OCI-LY1 (cell line): ENCODE data around the gene IVNS1ABP.

Experiments
- H2AFZ ChIP-seq: fragments of 200-600 bp; sonication (generic), shearing (Covaris generic); 2 replicates; pipeline ENCODE4 v1.6.0; 2014; ENCODE audit warnings: antibody characterized with exemption, mild to moderate bottlenecking, low read length
- H3F3A ChIP-seq: fragments of 200-600 bp; sonication (generic), shearing (Covaris generic); 2 replicates; pipeline ENCODE4 v1.6.0; 2014; ENCODE audit warnings: mild to moderate bottlenecking, antibody characterized with exemption, low read length, moderate library complexity; ENCODE audit not compliant: insufficient read depth
- H3K27ac ChIP-seq: fragments of 200-600 bp; sonication (generic); 2 replicates; pipeline ENCODE4 v1.5.1; 2014; ENCODE audit warnings: low read length, mixed run types, mild to moderate bottlenecking, low read depth; ENCODE audit not compliant: poor library complexity, severe bottlenecking
- H3K27me3 ChIP-seq: fragments of 200-600 bp; sonication (generic); 2 replicates; pipeline ENCODE4 v1.6.0; 2014; ENCODE audit warnings: antibody characterized with exemption, mild to moderate bottlenecking, low read length, moderate library complexity; ENCODE audit not compliant: insufficient read depth
- H3K36me3 ChIP-seq: fragments of 200-600 bp; sonication (generic); 2 replicates; pipeline ENCODE4 v1.6.1; 2014; ENCODE audit warnings: mild to moderate bottlenecking, antibody characterized with exemption, low read length, moderate library complexity, mixed read lengths; ENCODE audit not compliant: insufficient read depth
- H3K4me1 ChIP-seq: fragments of 200-600 bp; sonication (generic); 2 replicates; pipeline ENCODE4 v1.5.1; 2014; ENCODE audit warnings: mild to moderate bottlenecking, low read length, moderate library complexity; ENCODE audit not compliant: insufficient read depth, severe bottlenecking
- H3K4me2 ChIP-seq: fragments of 200-600 bp; sonication (generic), shearing (Covaris generic); 2 replicates; pipeline ENCODE4 v1.6.1; 2014; ENCODE audit warnings: low read length
- H3K4me3 ChIP-seq: fragments of 200-600 bp; sonication (generic); 2 replicates; pipeline ENCODE4 v1.5.1; 2014; ENCODE audit warnings: low read length, low read depth, mild to moderate bottlenecking, mixed read lengths; ENCODE audit not compliant: poor library complexity, severe bottlenecking
- H3K79me2 ChIP-seq: fragments of 200-600 bp; shearing (Covaris generic); 2 replicates; pipeline ENCODE4 v1.6.1; 2016; ENCODE audit warnings: mixed run types, low read length, mixed read lengths; ENCODE audit not compliant: insufficient read depth
- H3K9ac ChIP-seq: fragments of 200-600 bp; sonication (generic), shearing (Covaris generic); 2 replicates; pipeline ENCODE4 v1.6.1; 2014; ENCODE audit warnings: mild to moderate bottlenecking, low read length, mixed read lengths
- H3K9me2 ChIP-seq: fragments of 200-600 bp; sonication (generic), shearing (Covaris generic); 2 replicates; pipeline ENCODE4 v1.6.1; 2014; ENCODE audit warnings: low read depth, mild to moderate bottlenecking, low read length, mixed read lengths
- H3K9me3 ChIP-seq: fragments of 200-600 bp; shearing (Covaris generic); 2 replicates; pipeline ENCODE4 v1.6.1; 2014; ENCODE audit warnings: low read length, mixed read lengths
- H4K20me1 ChIP-seq: fragments of 200-600 bp; sonication (generic), shearing (Covaris generic); 2 replicates; pipeline ENCODE4 v1.6.0; 2016; ENCODE audit warnings: mild to moderate bottlenecking, low read length; ENCODE audit not compliant: insufficient read depth
- CTCF ChIP-seq: fragments of 200-600 bp; sonication (generic), shearing (Covaris generic); IDR thresholded peaks from 2 replicates; pipeline ENCODE4 v1.5.1; 2017; ENCODE audit warnings: mild to moderate bottlenecking, antibody characterized with exemption, low read length, moderate library complexity, mixed read lengths
- EZH2 ChIP-seq: fragments of 200-600 bp; sonication (generic), shearing (Covaris generic); IDR thresholded peaks from 2 replicates; pipeline ENCODE4 v1.8.0; 2017; ENCODE audit warnings: borderline replicate concordance, mixed run types, mild to moderate bottlenecking, antibody characterized with exemption, low read length, moderate library complexity, mixed read lengths

Gene IVNS1ABP

DNA sequence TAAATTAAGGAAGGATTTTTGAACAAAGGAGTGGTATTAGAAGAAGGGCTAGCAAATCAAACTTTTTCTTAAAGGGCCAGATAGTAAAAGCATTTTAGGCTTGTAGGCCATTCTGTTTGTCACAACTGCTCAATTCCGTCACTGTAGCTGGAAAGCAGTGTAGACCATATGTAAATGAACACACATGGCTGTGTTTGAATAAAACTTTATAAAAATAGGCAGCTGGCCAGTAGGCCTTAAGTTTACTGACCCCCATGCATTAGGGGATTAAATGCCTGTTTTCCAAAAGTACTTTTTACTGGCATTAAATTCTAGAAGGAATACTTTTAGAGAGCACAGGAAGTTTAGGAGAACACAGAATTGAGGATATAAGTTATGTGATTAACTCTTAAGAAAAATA is 8.9 kb downstream of the IVNS1ABP start:
- Histone ChIP-seq H3K9ac (no peak overlapping the region), H3K36me3 (peaks cover 91% of the 10 kb centered on the region), H3F3A (no peaks in the 10 kb centered on the region; the same call in 1 of the 2 replicates), H3K4me3 (no peak overlapping the region), H3K27me3 (no peaks in the 10 kb centered on the region), H4K20me1 (0 out of 2 replicates have a peak, but pooled peaks cover 2% of the 10 kb centered on the region), H3K79me2 (peaks cover 26% of the 10 kb centered on the region), H3K4me1 (peaks cover 9% of the 10 kb centered on the region), H3K27ac (no peak overlapping the region), H3K9me3 (no peaks in the 10 kb centered on the region), H2AFZ (no peak overlapping the region), H3K9me2 (no peaks in the 10 kb centered on the region), H3K4me2 (no peak overlapping the region)
- TF ChIP-seq CTCF (no peak), EZH2 (no peak)

- no peak overlapping the region for H3K4me3 ChIP-seq
- no peak overlapping the region for H3K27ac ChIP-seq
These were observed 11.6 kb downstream of the IVNS1ABP start for GRCh38 chr1:185305419-185305818.

GRCh38 chr1:185300152-185300551 is 16.9 kb downstream of the IVNS1ABP start:
- Histone ChIP-seq H3K36me3 (peaks cover 96% of the 10 kb centered on the region), H3K4me1 (no peaks in the 10 kb centered on the region), H3F3A (no peaks in the 10 kb centered on the region; the same call in 1 of the 2 replicates), H3K9me3 (no peaks in the 10 kb centered on the region), H3K27ac (no peak overlapping the region), H3K27me3 (no peaks in the 10 kb centered on the region), H3K4me2 (no peak overlapping the region), H3K4me3 (no peak overlapping the region), H3K79me2 (no peaks in the 10 kb centered on the region), H3K9me2 (no peaks in the 10 kb centered on the region), H2AFZ (no peak overlapping the region), H3K9ac (no peak overlapping the region), H4K20me1 (no peaks in the 10 kb centered on the region)
- TF ChIP-seq EZH2 (no peak), CTCF (no peak)

More at GRCh38 chr1:185305419-185305818, 11.6 kb downstream of the IVNS1ABP start:
- H4K20me1 ChIP-seq: no peaks in the 10 kb centered on the region
- H2AFZ ChIP-seq: no peak overlapping the region
- no peaks in the 10 kb centered on the region; the same call in 1 of the 2 replicates for H3K79me2 ChIP-seq
- TF ChIP-seq EZH2 (no peak), CTCF (no peak)
- H3K27me3 ChIP-seq: no peaks in the 10 kb centered on the region
- no peaks in the 10 kb centered on the region for H3K9me2 ChIP-seq
- no peak overlapping the region for H3K4me2 ChIP-seq
- H3K9me3 ChIP-seq: no peaks in the 10 kb centered on the region
- no peak overlapping the region for H3K9ac ChIP-seq
- H3K36me3 ChIP-seq: peaks cover 95% of the 10 kb centered on the region
- H3K4me1 ChIP-seq: no peaks in the 10 kb centered on the region
- no peaks in the 10 kb centered on the region; the same call in 1 of the 2 replicates for H3F3A ChIP-seq
